NCI-H2196 (cell line): ENCODE measurements around the gene DDAH1.

Source experiments
- DNase-seq: peaks from one replicate; lab custom pipeline; 2025; ENCODE audit not compliant: unreplicated experiment; lab: John Stamatoyannopoulos, UW

DDAH1 gene

GRCh38 chr1:85277802-85278201 is 187.2 kb downstream of the DDAH1 start:
- no peak for DNase-seq

DNA sequence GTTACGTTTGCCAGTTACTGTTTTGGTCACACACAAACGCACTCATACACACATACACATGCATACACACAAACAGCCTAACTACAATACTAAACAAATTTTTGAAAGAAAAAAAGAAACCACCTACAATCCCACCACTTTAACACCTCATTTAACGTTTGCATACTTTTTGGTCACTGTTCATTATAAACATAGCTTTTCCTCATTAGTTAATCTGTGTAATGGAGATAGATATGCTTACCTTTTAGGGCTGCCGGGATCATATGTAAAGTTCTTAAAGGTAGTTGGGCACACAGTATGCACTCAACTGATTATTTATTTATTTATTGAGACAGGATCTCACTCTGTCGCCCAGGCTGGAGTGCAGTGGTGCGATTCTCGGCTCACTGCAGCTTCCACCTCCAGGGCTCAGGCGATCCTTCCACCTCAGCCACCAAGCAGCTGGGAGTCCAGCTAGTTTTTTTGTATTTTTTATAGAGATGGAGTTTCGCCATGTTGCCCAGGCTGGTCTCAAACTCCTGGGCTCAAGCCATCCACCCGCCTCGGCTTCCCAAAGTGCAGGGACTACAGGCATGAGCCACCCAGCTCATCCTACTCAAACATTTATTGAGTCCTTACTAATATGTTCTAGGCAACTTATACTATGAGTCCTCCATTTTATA is 187.8 kb downstream of the DDAH1 start:
- no peak for DNase-seq

DNA sequence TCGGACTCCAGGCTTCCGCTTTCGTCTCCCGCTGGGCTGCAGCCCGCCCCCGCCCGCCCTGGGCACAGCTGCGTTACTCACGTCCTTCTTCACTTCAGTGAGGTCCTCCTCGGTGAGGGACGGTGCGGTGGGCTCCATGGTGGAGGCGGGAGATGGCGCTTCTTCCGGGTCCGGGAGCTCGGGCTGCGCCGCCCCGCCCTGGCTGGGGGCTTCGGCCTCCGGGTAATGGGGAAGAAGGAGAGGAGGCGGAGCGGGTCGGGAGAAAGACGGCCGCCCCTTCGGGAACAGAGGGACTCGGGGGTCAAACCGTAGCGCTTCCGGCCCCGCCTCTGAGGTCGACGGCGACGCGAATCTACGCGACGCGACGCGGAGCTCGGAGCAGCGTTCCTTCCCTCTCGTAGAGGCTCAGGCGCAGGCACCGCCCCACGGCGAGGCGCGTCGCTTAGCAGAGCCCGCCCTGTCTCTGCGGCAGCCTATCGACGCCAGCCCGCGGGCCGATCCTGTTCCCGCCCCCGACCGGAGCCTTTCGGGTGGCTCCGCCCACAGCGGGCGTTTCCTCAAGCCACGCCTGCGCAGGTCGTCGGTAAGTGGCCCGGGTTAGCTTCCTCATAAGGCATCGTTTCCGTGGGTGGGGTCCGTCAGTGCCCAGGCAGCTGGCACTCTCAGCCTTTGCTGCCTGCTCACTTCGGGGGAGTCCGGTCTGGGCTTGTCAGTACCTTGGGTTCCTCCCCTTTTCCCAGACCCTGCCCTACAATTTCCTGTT is 188.6 kb downstream of the DDAH1 start, which contains the start of gene BCL10:
Gene BCL10, minus strand, starts transcription at position 418 of the 763 bp plus-strand sequence. Its CDS starts 280 bp downstream, at position 138.
- peak; percentile 98 for DNase-seq

GRCh38 chr1:85275701-85276214 is 189.2 kb downstream of the DDAH1 start:
- no peak for DNase-seq

GRCh38 chr1:85274969-85275453 is 189.9 kb downstream of the DDAH1 start:
- DNase-seq, result peak; percentile 39

- DNase-seq, result no peak
Observed at GRCh38 chr1:85273397-85273796, 191.6 kb downstream of the DDAH1 start.

DNA sequence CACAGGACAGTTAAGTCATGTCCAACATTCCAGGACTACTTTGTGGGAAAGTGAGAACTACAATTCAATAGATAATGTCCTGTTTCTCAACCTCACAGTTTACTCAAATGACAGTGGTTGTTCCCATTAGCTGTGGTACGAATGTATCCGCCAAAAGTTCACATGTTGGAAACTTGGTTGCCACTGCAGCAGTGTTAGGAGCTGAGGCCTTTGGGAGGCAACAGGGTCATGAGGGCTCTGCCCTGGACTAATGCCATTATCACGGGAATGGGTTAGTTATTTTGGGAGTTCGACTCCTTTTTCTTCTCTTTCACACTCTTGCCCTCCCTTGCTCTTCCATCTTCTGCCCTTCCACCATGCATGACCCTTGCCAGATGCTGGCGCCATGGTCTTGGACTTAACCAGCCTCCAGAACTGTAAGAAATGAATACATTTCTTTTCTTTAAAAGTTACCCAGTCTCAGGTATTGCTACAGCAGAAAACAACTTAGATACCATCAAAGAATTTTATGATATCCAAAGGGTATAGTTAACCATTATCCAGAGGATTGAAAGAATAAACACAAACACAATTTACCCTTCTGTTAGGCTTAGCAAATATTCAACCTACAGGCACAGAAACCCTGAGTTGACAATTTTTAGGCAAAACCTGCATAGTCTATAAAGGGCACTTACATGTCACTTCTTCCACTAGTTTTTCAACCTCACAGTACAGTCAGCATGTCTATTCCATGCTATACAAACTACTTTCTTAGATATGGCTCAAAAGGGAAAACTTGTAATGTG is 196.0 kb downstream of the DDAH1 start:
- DNase-seq, result no peak
